Upper lobe of right lung (tissue), 1 donor: ENCODE data around the gene LAD1. TPM values are rescaled to one million over a fixed set of nuclear protein-coding genes. Genes with fewer than 3 reads are reported as not detected.
A peak's percentile ranks its signal among the peaks of the same experiment; 100 is the strongest.

Experiments
- ATAC-seq: fragments of 200-7000 bp; cut with Tn5 transposase; one replicate; pipeline ENCODE4 v1.9.1; 2020; ENCODE audit warnings: mild to moderate bottlenecking, moderate library complexity
- DNase-seq: peaks from one replicate; pipeline ENCODE4 v3.0.0-alpha.2; 2020
- H3K27ac ChIP-seq: fragments of 200-600 bp; one replicate; pipeline ENCODE4 v1.8.0; 2022
- H3K27me3 ChIP-seq: fragments of 200-600 bp; one replicate; pipeline ENCODE4 v1.8.0; 2022; ENCODE audit warnings: mild to moderate bottlenecking
- H3K36me3 ChIP-seq: fragments of 200-600 bp; one replicate; pipeline ENCODE4 v1.8.0; 2022
- H3K4me1 ChIP-seq: fragments of 200-600 bp; one replicate; pipeline ENCODE4 v1.8.0; 2022
- H3K4me3 ChIP-seq: fragments of 200-600 bp; one replicate; pipeline ENCODE4 v1.8.0; 2022; ENCODE audit warnings: mild to moderate bottlenecking
- H3K9me3 ChIP-seq: fragments of 200-600 bp; one replicate; pipeline ENCODE4 v1.8.0; 2022
- CTCF ChIP-seq: fragments of 200-600 bp; IDR thresholded peaks from one replicate; pipeline ENCODE4 v1.8.0; 2022; ENCODE audit warnings: antibody characterized with exemption
- intact Hi-C: fragments of 100-400 bp; cut with DNase I; formaldehyde crosslinking; loops from one replicate; pipeline ENCODE4 v1.11.0; 2022
- total RNA-seq: library from RNA; stranded (reverse); fragmentation: NEBNext Ultra II Directional; extraction: Animal tissue kit (Norgen Biotek cat#: 25700); gene quantifications from one replicate; pipeline ENCODE4 v1.2.1, GENCODE V29; 2021
- donor health status: DM: no; HTN: yes; CAD: no; lungs with severe emphysema.

Gene LAD1
- total RNA-seq, 1 donor from 2014 or later: 42.6 TPM

- intact Hi-C loops: no loop called here
- Histone ChIP-seq H3K9me3 (no peaks in the 10 kb centered on the region), H3K4me3 (no peak overlapping the region), H3K4me1 (no peaks in the 10 kb centered on the region), H3K27ac (no peak overlapping the region), H3K36me3 (no peaks in the 10 kb centered on the region), H3K27me3 (no peaks in the 10 kb centered on the region)
- TF ChIP-seq CTCF: no peak
- peak; percentile 43 for DNase-seq
- ATAC-seq: no peak
These were observed 44.8 kb downstream of the LAD1 start for GRCh38 chr1:201354151-201354900.

- intact Hi-C loops: no loop called here
- Histone ChIP-seq H3K36me3 (no peaks in the 10 kb centered on the region), H3K27me3 (no peaks in the 10 kb centered on the region), H3K9me3 (no peaks in the 10 kb centered on the region), H3K27ac (no peak overlapping the region), H3K4me3 (no peak overlapping the region), H3K4me1 (no peaks in the 10 kb centered on the region)
- TF ChIP-seq CTCF: no peak
- peak; percentile 42 for DNase-seq
- ATAC-seq: no peak
These were observed 45.8 kb downstream of the LAD1 start for GRCh38 chr1:201353186-201353940.

GRCh38 chr1:201351617-201352016 lies 47.5 kb downstream of the LAD1 start:
- TF ChIP-seq CTCF: no peak

GRCh38 chr1:201350884-201351283 lies 48.2 kb downstream of the LAD1 start:
- TF ChIP-seq CTCF: no peak
- no peaks in the 10 kb centered on the region for H3K27me3 ChIP-seq
- no peaks in the 10 kb centered on the region for H3K4me1 ChIP-seq
- H3K27ac ChIP-seq: no peak overlapping the region
- intact Hi-C loops: no loop called here
- peak; percentile 38 for DNase-seq
- H3K36me3 ChIP-seq: no peaks in the 10 kb centered on the region
- no peak for ATAC-seq
- no peak overlapping the region for H3K4me3 ChIP-seq
- no peaks in the 10 kb centered on the region for H3K9me3 ChIP-seq

More at GRCh38 chr1:201351617-201352016, 47.5 kb downstream of the LAD1 start:
- Histone ChIP-seq H3K4me3 (no peak overlapping the region), H3K9me3 (no peaks in the 10 kb centered on the region), H3K36me3 (no peaks in the 10 kb centered on the region), H3K4me1 (no peaks in the 10 kb centered on the region), H3K27ac (no peak overlapping the region), H3K27me3 (no peaks in the 10 kb centered on the region)
- DNase-seq (no peak), ATAC-seq (no peak)
- intact Hi-C loops: no loop called here

- ATAC-seq (no peak), DNase-seq (peak; percentile 25)
- intact Hi-C loops: no loop called here
- Histone ChIP-seq H3K4me3 (no peak overlapping the region), H3K36me3 (no peaks in the 10 kb centered on the region), H3K27me3 (no peaks in the 10 kb centered on the region), H3K27ac (no peak overlapping the region), H3K9me3 (no peaks in the 10 kb centered on the region), H3K4me1 (no peaks in the 10 kb centered on the region)
- no peak for TF ChIP-seq CTCF
These were observed 48.8 kb downstream of the LAD1 start for GRCh38 chr1:201350361-201350725.
